Measurements from ENCODE around the gene TGFA. TPM values are rescaled to one million over a fixed set of nuclear protein-coding genes. Genes with fewer than 3 reads are reported as not detected.

Gene TGFA
- total RNA-seq, 1 experiment from 2014 or later, result 50.1 TPM

GRCh38 chr2:70484086-70484485 is 69.5 kb downstream of the TGFA start:
- no peak overlapping the region for H3K4me3 ChIP-seq (replicated peaks in 1 of 2; ENCODE audit: low read depth in 1 of 2, low read length in 2 of 2)
- H3K9me2 ChIP-seq (ENCODE audit: insufficient read depth), result no peaks in the 10 kb centered on the region
- peaks cover 0 to 5% of the 10 kb centered on the region in 2 experiments; a peak in 2 of 4 replicates for H3K9me3 ChIP-seq (ENCODE audit: control insufficient read depth in 1 of 2, insufficient read depth in 1 of 2, low read depth in 1 of 2, low read length in 2 of 2)
- no peaks in the 10 kb centered on the region; the same call in 1 of the 2 replicates for H3K79me2 ChIP-seq (ENCODE audit: insufficient read depth, low read length)
- no peak overlapping the region for H3K4me2 ChIP-seq (ENCODE audit: low read length)
- intact Hi-C loops (cut with micrococcal nuclease), result no loop called here
- BruUV-seq (replicated peaks), result no TSS peak
- peaks cover 1 to 4% of the 10 kb centered on the region in 2 experiments; a peak in 3 of 4 replicates for H3K4me1 ChIP-seq (ENCODE audit: control insufficient read depth in 1 of 2, insufficient read depth in 2 of 2, low read length in 2 of 2)
- H3K36me3 ChIP-seq (ENCODE audit: control insufficient read depth in 1 of 2, insufficient read depth in 2 of 2, low read length in 2 of 2), result no peaks in the 10 kb centered on the region
- DNase-seq (ENCODE audit: low read depth, low spot score) (no peak), ATAC-seq (no peak)
- POLR2A ChIA-PET, result no interaction called here
- H3K27me3 ChIP-seq (ENCODE audit: insufficient read depth, low read length), result no peaks in the 10 kb centered on the region
- H3K9ac ChIP-seq (ENCODE audit: low read length), result no peak overlapping the region
- H2AFZ ChIP-seq (ENCODE audit: low read depth, low read length, poor library complexity, severe bottlenecking), result no peak overlapping the region
- no peaks in the 10 kb centered on the region for H4K20me1 ChIP-seq (ENCODE audit: insufficient read depth)
- CTCF ChIA-PET, result no interaction called here
- TF ChIP-seq ZNF274 (IDR thresholded peaks at IDR 0.05; ENCODE audit: low read depth, low read length) (no peak), ATF3 (IDR thresholded peaks at IDR 0.05) (no peak), CEBPB (IDR thresholded peaks at IDR 0.05; ENCODE audit: low read depth) (no peak), CTCF (IDR thresholded peaks at IDR 0.05 in 2 of 3, conservative IDR thresholded peaks at IDR 0.05 in 1 of 3; ENCODE audit: borderline replicate concordance in 1 of 3, insufficient read depth in 1 of 3, low read depth in 2 of 3, low read length in 2 of 3) (no peak), EZH2 (IDR thresholded peaks at IDR 0.05) (no peak), EZH2phosphoT487 (IDR thresholded peaks at IDR 0.05; ENCODE audit: borderline replicate concordance) (no peak), SIN3A (IDR thresholded peaks at IDR 0.05; ENCODE audit: low read depth) (no peak), POLR2AphosphoS5 (IDR thresholded peaks at IDR 0.05; ENCODE audit: low read depth, low read length) (no peak)
- no peak overlapping the region for H3K27ac ChIP-seq (ENCODE audit: low read depth, low read length)
- RAD21 ChIA-PET (ENCODE audit: low non-redundant PET in 1 of 2, low total read pairs in 2 of 2, uncharacterized antibody in 2 of 2, unreplicated experiment in 2 of 2), result no interaction called here

GRCh38 chr2:70482401-70482800 is 71.2 kb downstream of the TGFA start:
- TF ChIP-seq MAX (IDR thresholded peaks at IDR 0.05) (no peak), FOSL1 (IDR thresholded peaks at IDR 0.05; ENCODE audit: low read depth) (no peak), SRF (IDR thresholded peaks at IDR 0.05; ENCODE audit: low read depth) (no peak), EZH2 (IDR thresholded peaks at IDR 0.05) (no peak)
- POLR2A ChIA-PET, result no interaction called here
- RAD21 ChIA-PET (ENCODE audit: low non-redundant PET in 1 of 2, low total read pairs in 2 of 2, uncharacterized antibody in 2 of 2, unreplicated experiment in 2 of 2), result no interaction called here
- H3K27ac ChIP-seq (ENCODE audit: low read depth, low read length), result no peak overlapping the region
- H3K27me3 ChIP-seq (ENCODE audit: insufficient read depth, low read length), result no peaks in the 10 kb centered on the region
- intact Hi-C loops (cut with micrococcal nuclease), result no loop called here
- H3K9me2 ChIP-seq (ENCODE audit: insufficient read depth), result no peaks in the 10 kb centered on the region
- no peak overlapping the region for H3K4me3 ChIP-seq (replicated peaks in 1 of 2; ENCODE audit: low read depth in 1 of 2, low read length in 2 of 2)
- peaks cover 0 to 5% of the 10 kb centered on the region in 2 experiments; a peak in 2 of 4 replicates for H3K9me3 ChIP-seq (ENCODE audit: control insufficient read depth in 1 of 2, insufficient read depth in 1 of 2, low read depth in 1 of 2, low read length in 2 of 2)
- no TSS peak for BruUV-seq (replicated peaks)
- H3K79me2 ChIP-seq (ENCODE audit: insufficient read depth, low read length), result no peaks in the 10 kb centered on the region; the same call in 1 of the 2 replicates
- no peak overlapping the region for H3K9ac ChIP-seq (ENCODE audit: low read length)
- H2AFZ ChIP-seq (ENCODE audit: low read depth, low read length, poor library complexity, severe bottlenecking), result no peak overlapping the region
- peaks cover 0 to 3% of the 10 kb centered on the region in 2 experiments; a peak in 1 of 4 replicates for H3K4me1 ChIP-seq (ENCODE audit: control insufficient read depth in 1 of 2, insufficient read depth in 2 of 2, low read length in 2 of 2)
- H3K36me3 ChIP-seq (ENCODE audit: control insufficient read depth in 1 of 2, insufficient read depth in 2 of 2, low read length in 2 of 2), result no peaks in the 10 kb centered on the region
- no peak for DNase-seq (ENCODE audit: low read depth, low spot score)
- no peak for ATAC-seq
- H3K4me2 ChIP-seq (ENCODE audit: low read length), result no peak overlapping the region
- CTCF ChIA-PET, result no interaction called here
- H4K20me1 ChIP-seq (ENCODE audit: insufficient read depth), result no peaks in the 10 kb centered on the region

All from HCT116 (cell line).